Activated T-helper 1 cell treated with anti-CD3 and anti-CD28 coated beads, Interleukin-12 subunit alpha, Interleukin-12 subunit beta, Interleukin-2, Interleukin-4 antibody, amounts not matched to agents 30 ng/mL and 10 ng/mL and 1 ng/mL, durations not matched to agents 14 hours and 24 hours and 36 hours (primary cell): ENCODE data around the gene OXER1. TPM values are rescaled to one million over a fixed set of nuclear protein-coding genes. Genes with fewer than 3 reads are reported as not detected.

ENCODE experiments used
- DNase-seq: peaks from one replicate; pipeline ENCODE4 v3.0.0; 2021; ENCODE audit warnings: low spot score
- H3K27ac Mint-ChIP-seq: one replicate; pipeline ENCODE4 v1.8.0; 2021; ENCODE audit warnings: mild to moderate bottlenecking, mixed read lengths
- H3K27me3 Mint-ChIP-seq: one replicate; pipeline ENCODE4 v1.8.0; 2022; ENCODE audit warnings: mild to moderate bottlenecking, moderate library complexity, mixed read lengths; ENCODE audit not compliant: insufficient read depth
- H3K36me3 Mint-ChIP-seq: one replicate; pipeline ENCODE4 v1.8.0; 2021; ENCODE audit warnings: low read depth, mixed read lengths
- H3K4me1 Mint-ChIP-seq: one replicate; pipeline ENCODE4 v1.8.0; 2021; ENCODE audit warnings: low read depth, mixed read lengths
- H3K4me3 Mint-ChIP-seq: one replicate; pipeline ENCODE4 v1.8.0; 2021; ENCODE audit warnings: mild to moderate bottlenecking, moderate library complexity, mixed read lengths
- H3K9me3 Mint-ChIP-seq: one replicate; pipeline ENCODE4 v1.8.0; 2021; ENCODE audit warnings: mixed read lengths
- intact Hi-C: fragments of 100-400 bp; cut with micrococcal nuclease; formaldehyde crosslinking; loops from one replicate; pipeline ENCODE4 v1.15.1; 2024
- total RNA-seq: library from RNA; stranded (reverse); gene quantifications from 2 replicates; pipeline ENCODE4 v1.2.3, GENCODE V29; 2022

The OXER1 gene
- total RNA-seq, 1 donor from 2014 or later, result 0.21 TPM

DNA sequence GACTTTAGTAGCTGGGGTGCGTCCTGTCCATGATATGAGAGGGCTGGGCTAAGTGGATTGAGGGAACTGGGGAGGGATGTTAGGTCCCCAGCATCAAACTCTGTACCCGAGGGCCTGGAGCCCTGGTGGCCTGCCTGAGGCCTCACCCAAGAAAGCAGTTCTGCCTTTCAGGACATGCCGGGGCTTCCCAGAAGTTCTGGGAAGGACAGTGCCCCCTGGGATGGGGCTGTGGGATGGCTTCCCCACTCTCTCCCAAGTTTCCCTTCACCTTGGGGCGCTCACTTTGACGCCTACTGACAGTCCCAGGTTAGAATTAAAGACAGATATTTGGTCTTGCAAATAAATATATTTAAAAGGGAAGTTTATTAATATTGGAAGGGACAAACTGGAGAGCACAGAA lies 1.8 kb downstream of the OXER1 start:
- Mint-ChIP-seq H3K4me1 (no peaks in the 10 kb centered on the region), H3K27me3 (peaks cover 2% of the 10 kb centered on the region), H3K36me3 (no peaks in the 10 kb centered on the region), H3K4me3 (no peak overlapping the region), H3K27ac (no peak overlapping the region), H3K9me3 (no peaks in the 10 kb centered on the region)
- no peak for DNase-seq
- intact Hi-C loops, result no loop called here

DNA sequence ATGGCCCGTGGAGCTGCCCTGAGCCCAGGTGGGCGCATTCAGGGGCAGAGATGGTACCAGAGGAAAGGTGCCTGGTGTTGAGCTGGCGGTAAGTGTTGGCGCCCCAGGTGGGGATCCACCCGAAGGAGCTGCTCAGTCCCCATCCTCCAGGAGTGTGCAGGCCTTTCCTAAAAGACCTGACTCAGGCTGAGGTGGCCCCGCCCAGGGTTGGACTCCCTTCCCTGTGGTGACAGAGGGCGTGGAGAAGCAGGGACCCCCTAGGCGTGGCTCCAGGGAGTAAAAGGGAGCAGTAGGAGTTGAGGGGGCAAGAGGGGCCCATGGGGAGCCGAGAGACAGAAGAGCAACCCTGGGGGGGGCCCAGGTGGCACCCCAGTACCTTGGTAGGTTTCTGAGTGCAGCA lies 2.4 kb downstream of the OXER1 start:
- Mint-ChIP-seq H3K27ac (no peak overlapping the region), H3K4me3 (no peak overlapping the region), H3K27me3 (peaks cover 2% of the 10 kb centered on the region), H3K36me3 (no peaks in the 10 kb centered on the region), H3K9me3 (no peaks in the 10 kb centered on the region), H3K4me1 (no peaks in the 10 kb centered on the region)
- intact Hi-C loops, result no loop called here
- no peak for DNase-seq

DNA sequence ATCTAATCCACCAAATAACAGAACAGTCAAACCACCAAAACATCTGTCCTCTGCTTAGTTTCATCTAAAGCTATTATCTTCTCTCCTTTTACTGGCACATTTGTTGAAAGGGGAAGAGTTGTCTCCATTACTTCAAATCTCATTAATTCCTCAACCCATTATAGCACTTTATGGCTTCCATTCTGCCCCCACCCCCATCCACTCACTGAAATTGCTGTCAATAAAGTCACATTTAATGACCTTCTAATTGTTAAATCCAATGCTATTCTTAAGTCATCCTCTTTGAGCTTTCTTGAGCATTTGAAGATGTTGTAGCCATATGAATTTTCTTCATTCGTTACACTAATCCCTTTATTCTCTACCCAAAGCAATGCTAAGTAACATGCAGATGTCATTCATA lies 5.2 kb downstream of the OXER1 start:
- intact Hi-C loops, result no loop called here
- Mint-ChIP-seq H3K36me3 (no peaks in the 10 kb centered on the region), H3K4me3 (no peak overlapping the region), H3K9me3 (no peaks in the 10 kb centered on the region), H3K4me1 (peaks cover 3% of the 10 kb centered on the region), H3K27me3 (peaks cover 2% of the 10 kb centered on the region), H3K27ac (no peak overlapping the region)
- no peak for DNase-seq

DNA sequence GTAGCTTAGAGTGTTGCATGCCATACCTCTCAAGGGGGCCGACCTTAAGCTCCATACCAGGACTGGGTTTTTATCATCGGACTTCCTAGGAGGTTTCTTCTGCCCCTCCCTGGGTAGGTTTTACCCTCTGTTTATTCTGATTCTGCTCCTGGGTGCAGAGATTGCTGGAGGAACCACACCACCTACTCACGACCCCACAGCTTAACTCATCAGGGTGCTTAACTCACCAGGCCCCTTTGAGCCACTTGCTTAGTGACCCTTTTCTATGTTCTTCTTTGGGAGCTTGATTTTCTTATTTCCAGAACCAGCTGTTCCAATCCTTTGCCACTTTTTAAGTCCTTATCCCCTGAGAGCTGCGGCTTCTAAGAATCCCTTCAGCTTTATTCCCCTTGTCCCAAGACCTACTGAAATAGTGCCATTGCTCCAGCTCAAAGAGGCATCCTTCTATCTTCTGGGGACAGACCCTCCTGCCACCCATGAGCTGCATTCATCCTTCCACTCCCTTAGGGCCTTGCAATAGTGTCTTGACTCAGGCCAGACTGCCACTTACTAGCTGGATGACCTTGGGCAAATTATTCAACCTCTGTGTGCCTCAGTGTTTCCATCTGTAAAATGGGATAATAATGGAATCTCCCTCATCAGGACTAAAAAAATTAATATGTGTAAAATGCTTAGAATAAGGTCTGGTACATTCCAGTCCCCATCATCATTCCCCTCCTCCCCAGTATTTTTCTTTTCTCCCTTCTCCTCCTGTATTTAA lies 5.8 kb downstream of the OXER1 start:
- H3K4me1 Mint-ChIP-seq, result peaks cover 4% of the 10 kb centered on the region
- peaks cover 2% of the 10 kb centered on the region for H3K27me3 Mint-ChIP-seq
- intact Hi-C loops, result no loop called here
- H3K27ac Mint-ChIP-seq, result no peak overlapping the region
- H3K9me3 Mint-ChIP-seq, result no peaks in the 10 kb centered on the region
- no peak for DNase-seq
- H3K36me3 Mint-ChIP-seq, result no peaks in the 10 kb centered on the region
- no peak overlapping the region for H3K4me3 Mint-ChIP-seq

DNA sequence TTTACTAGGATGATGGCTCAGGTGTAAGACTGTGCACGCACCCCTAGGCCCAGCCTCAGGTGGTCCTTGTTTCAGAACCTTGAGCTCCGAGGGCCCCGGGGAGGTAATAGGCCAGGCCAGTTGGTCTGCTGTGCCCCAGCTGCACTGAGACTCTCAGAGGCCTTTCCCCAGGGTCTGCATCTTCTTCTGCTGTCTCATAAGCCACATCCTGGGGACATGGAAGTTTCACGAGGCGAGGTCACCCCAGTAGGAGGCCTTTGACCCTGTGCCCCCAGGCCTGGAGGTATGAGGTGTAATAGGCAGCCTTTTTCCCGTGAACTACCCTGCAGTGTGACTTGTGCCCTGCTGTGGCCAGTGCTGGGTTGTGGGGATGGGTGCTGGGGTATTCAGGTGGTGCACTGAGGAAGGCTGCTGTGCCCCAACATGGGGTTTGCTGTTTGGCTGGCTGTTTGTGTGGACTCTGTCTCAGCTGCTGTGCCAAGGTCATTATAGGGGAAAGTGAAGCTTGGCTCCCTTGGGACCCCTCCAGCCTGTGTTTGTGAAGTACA lies 6.9 kb downstream of the OXER1 start:
- Mint-ChIP-seq H3K4me3 (no peak overlapping the region), H3K27ac (no peak overlapping the region), H3K9me3 (no peaks in the 10 kb centered on the region), H3K27me3 (peaks cover 2% of the 10 kb centered on the region), H3K4me1 (peaks cover 4% of the 10 kb centered on the region), H3K36me3 (no peaks in the 10 kb centered on the region)
- no peak for DNase-seq
- intact Hi-C loops, result no loop called here

DNA sequence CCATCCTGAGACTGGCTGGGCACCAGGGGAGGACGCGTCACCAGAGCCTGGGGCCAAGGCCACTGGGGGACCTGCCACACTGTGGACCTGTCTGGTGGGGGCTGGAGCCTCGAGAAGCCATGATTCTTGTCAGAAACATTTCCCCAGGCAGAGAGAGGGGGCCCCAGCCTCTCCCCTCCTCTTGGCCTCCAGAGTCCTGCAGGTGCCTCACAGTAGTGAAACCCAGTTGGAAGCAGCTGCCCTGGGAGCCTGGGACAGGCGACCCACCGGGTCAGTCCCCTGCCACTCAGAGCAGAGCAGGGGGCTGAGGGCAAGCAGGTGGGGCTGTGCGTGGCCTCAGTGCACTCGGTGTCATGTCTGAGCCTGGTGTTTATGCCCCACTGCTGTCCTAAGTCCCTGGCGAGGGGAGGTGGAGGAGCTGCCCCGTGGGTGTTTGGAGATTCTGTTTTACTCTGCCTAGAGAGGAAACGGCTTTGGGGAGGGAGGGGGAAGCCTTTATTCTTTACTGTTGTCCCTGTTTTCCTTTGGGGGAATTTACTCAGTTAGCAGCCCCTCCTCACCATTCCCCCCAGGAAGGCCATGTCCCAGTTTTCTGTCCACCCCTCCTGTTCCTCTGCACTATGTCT lies 7.7 kb downstream of the OXER1 start:
- H3K36me3 Mint-ChIP-seq, result no peaks in the 10 kb centered on the region
- H3K9me3 Mint-ChIP-seq, result no peaks in the 10 kb centered on the region
- H3K27ac Mint-ChIP-seq, result no peak overlapping the region
- H3K4me3 Mint-ChIP-seq, result no peak overlapping the region
- DNase-seq, result no peak
- intact Hi-C loops, result no loop called here
- peaks cover 4% of the 10 kb centered on the region for H3K4me1 Mint-ChIP-seq
- H3K27me3 Mint-ChIP-seq, result peaks cover 2% of the 10 kb centered on the region

DNA sequence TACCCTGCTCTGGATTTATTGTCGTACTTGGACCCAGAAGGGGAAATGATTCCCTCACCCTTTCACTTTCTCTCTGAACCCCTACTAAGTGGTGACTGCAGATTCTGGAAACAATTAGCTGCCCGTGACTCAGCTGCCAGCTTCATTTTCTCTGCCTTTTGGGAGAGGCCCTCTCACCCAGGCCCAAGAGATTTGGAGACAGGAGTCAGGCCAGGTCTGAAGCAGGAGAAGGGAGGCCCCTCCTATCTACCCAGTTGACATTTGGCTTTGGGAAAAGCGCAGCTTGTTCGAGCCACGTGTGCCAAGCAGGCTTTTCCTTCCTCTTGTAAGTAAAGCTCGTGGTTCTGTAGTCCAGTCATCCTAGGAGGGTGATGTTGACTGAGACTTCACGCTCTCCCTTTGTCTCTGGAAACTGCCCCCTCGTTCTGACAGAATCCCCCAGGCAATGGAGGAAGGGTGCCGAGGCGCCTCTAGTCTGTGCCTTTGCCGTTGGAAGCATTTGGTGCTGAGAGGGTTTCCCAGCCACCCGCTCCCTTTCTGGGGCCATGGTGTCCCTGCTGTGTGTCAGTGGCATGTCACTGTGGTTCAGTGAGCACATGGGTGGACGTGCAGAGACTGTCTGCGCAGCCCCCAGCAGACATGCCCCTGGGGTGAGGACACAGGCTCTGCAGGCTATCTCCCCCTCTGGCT lies 8.6 kb downstream of the OXER1 start:
- no peak for DNase-seq
- H3K9me3 Mint-ChIP-seq, result no peaks in the 10 kb centered on the region
- peaks cover 4% of the 10 kb centered on the region for H3K4me1 Mint-ChIP-seq
- H3K27ac Mint-ChIP-seq, result no peak overlapping the region
- intact Hi-C loops, result no loop called here
- no peak overlapping the region for H3K4me3 Mint-ChIP-seq
- peaks cover 2% of the 10 kb centered on the region for H3K27me3 Mint-ChIP-seq
- peaks cover 1% of the 10 kb centered on the region for H3K36me3 Mint-ChIP-seq

DNA sequence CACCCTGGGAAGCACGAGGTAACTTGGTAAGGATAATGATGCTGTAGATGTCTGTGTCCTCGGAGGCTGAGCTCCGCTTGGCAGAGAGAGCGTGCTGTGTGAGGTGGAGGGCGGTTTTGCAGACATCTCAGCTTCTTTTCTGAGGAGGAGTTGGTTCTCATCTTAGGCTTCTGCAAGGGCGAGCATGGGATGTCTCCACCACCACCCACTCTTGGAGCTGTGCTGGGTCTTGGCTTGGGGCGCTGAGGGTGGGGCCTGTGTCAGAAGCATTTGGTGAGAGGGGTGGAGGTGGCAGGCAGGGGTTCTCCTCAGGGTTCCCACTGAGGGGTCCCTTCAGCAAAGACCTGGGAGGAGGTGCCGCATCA lies 9.2 kb downstream of the OXER1 start:
- DNase-seq, result no peak
- Mint-ChIP-seq H3K27me3 (no peaks in the 10 kb centered on the region), H3K27ac (no peak overlapping the region), H3K36me3 (peaks cover 3% of the 10 kb centered on the region), H3K9me3 (no peaks in the 10 kb centered on the region), H3K4me3 (no peak overlapping the region), H3K4me1 (peaks cover 4% of the 10 kb centered on the region)
- intact Hi-C loops, result no loop called here

DNA sequence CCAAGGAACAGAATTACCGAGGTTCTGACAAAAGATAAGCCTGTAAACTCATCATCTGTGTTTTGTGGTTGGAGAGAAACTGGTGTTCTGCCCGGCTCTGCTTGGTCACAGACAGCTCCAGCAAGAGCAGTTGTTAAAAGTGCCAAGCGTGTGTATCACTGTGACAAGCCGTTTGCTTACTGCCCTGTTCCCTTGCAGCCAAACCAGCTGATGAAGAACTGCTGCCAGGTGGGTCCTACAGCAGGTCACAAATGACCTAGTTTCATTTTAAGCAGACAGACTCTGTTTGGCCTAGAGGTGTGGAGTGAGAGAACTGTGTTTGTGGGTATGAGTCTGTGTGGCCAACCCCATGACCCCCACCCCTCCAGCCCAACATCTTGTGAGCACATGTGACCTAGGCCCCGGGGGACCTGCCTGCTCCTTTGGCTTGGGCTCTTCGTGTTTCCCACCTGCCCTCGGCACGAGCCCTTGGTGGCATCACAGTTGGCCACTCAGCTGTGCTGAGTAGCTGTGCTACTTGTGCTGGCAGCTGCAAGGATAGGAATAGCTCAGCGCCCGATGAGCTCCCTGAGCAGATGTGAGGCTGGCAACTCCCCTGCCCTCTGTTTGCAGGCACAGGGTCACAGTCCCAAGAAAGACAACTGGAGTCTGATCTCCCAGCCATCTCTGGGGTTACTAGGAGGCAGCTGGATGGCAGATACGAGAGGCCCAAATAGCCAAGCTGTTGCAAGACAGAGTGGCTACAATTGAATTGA lies 9.7 kb downstream of the OXER1 start:
- intact Hi-C loops, result no loop called here
- Mint-ChIP-seq H3K36me3 (peaks cover 3% of the 10 kb centered on the region), H3K27ac (no peak overlapping the region)

DNA sequence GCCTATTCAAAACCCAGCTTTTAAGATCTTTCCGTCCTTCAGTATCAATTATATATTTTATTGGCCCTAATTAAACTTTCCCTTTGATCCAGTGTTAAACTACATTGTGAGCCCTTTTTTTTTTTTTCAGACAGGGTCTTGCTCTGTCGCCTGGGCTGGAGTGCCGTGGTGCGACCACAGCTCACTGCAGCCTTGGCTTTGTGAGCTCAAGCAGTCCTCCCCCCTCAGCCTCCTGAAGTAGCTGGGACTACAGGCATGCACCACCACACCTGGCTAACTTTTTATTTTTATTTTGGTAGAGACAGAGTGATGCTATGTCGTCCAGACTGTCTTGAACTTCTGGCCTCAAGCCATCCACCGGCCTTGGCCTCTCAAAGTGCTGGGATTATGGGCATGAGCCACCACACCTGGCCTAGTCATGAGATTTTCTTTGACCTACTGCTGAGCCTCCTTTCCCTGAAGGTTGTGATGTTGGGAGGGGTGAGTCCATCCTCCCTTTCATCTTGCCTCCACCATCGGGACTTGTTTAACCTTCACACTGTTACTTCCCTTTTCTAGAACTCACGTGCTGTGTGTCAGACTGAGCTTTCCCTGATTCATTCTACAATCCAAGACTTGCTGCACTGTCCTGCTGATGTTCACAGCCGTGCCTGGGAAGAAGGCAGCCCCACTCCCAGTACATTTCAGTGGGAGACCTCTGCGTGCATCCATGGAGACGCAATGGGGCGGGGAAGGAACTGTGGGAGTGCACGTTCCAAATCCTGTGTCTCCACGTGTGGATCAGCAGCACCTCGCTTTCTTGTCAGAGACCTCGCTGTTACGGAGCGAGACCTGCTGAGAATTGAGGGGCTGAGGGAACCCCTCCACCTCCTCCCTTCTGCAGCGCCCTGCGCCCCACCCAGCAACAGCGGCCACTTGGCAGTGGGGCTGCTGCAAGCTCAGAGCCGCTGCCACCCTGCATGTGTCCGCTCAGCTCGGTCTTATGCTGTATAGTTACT lies 10.8 kb downstream of the OXER1 start:
- Mint-ChIP-seq H3K36me3 (peaks cover 3% of the 10 kb centered on the region), H3K27ac (no peak overlapping the region), H3K4me1 (peaks cover 4% of the 10 kb centered on the region)

More for the DNA sequence above, 9.7 kb downstream of the OXER1 start:
- Mint-ChIP-seq H3K4me3 (no peak overlapping the region), H3K27me3 (no peaks in the 10 kb centered on the region), H3K9me3 (no peaks in the 10 kb centered on the region), H3K4me1 (peaks cover 4% of the 10 kb centered on the region)
- no peak for DNase-seq

DNA sequence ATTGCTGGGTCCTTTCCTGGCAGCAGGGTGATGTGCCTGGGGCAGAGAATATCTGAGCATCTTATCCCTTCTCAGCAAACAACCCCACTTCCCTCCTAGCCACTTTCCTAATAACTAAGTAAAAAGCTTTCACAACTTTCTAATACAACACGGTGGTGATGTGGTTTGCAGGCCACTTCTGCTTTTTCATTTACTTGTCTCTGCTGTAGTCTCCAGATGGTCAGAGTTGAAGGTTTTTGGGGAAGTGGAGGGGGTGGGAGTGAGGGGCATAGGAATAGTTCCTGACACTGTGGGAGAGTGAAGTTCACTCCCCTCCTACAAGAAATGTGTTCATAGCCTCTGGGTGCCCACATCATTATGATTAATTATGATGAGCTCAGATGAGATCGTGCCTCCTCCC lies 11.6 kb downstream of the OXER1 start:
- Mint-ChIP-seq H3K27me3 (no peaks in the 10 kb centered on the region), H3K27ac (no peak overlapping the region), H3K9me3 (no peaks in the 10 kb centered on the region), H3K4me1 (peaks cover 4% of the 10 kb centered on the region), H3K4me3 (no peak overlapping the region), H3K36me3 (peaks cover 3% of the 10 kb centered on the region)
- intact Hi-C loops, result no loop called here
- no peak for DNase-seq

More for the DNA sequence above, 10.8 kb downstream of the OXER1 start:
- intact Hi-C loops, result no loop called here
- DNase-seq, result no peak
- Mint-ChIP-seq H3K9me3 (no peaks in the 10 kb centered on the region), H3K27me3 (no peaks in the 10 kb centered on the region), H3K4me3 (no peak overlapping the region)

DNA sequence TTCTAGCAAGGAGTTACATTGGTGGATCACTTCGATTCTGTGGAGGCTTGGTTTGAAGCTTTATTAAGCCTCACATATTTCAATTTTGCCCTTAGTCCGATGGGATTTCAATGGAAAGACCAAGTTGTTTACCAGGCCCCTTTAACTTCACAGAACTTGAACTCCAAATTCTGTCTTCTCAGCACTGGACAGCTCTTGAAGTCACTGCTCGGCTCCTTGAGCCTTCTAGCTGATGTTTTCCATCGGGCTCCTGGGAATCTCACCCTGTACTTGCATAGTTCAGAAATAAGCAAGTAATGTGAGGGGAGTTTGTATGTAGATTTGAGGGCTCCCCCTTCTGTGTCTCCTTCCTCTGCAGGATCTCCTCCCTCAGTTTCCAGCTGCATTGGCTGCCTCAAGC lies 15.1 kb downstream of the OXER1 start:
- H3K4me1 Mint-ChIP-seq, result peaks cover 2% of the 10 kb centered on the region
- intact Hi-C loops, result no loop called here
- H3K27ac Mint-ChIP-seq, result no peak overlapping the region
- no peaks in the 10 kb centered on the region for H3K9me3 Mint-ChIP-seq
- H3K4me3 Mint-ChIP-seq, result no peak overlapping the region
- no peaks in the 10 kb centered on the region for H3K27me3 Mint-ChIP-seq
- peaks cover 3% of the 10 kb centered on the region for H3K36me3 Mint-ChIP-seq
- DNase-seq, result no peak
